ENCODE results near the gene FAM149B1.
A peak's percentile ranks its signal among the peaks of the same experiment; 100 is the strongest.

Gene FAM149B1

DNA sequence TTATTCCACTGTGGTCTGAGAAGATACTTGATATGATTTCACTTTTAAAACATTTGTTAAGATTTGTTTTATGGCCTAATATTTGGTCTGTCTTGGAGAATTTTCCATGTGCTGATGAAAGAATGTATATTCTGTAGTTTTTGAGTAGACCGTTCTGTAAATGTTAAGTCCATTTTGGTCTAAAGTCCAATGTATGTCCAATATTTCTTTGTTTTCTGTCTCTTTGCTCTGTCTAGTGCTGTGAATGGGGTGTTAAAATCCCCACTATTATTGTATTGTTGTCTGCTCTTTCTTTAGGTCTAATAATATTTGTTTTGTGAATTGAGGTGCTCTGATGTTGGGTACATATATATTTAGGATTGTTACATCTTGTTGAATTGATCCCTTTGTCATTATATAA, 47.8 kb downstream of the FAM149B1 start:
- Histone ChIP-seq H3K4me3 (ENCODE audit: low read length, poor library complexity, severe bottlenecking) (no peak overlapping the region), H3F3A (ENCODE audit: low read depth) (no peaks in the 10 kb centered on the region), H3K36me3 (ENCODE audit: insufficient read depth, low read length) (peaks cover 13% of the 10 kb centered on the region; the same call in 1 of the 2 replicates), H4K20me1 (ENCODE audit: insufficient read depth, low read length, poor library complexity, severe bottlenecking) (no peaks in the 10 kb centered on the region), H3K79me2 (ENCODE audit: insufficient read depth, low read length) (no peaks in the 10 kb centered on the region), H3K9me2 (replicated peaks; ENCODE audit: low read depth, low read length) (no peaks in the 10 kb centered on the region), H3K9me3 (ENCODE audit: insufficient read depth, low read depth, low read length) (no peaks in the 10 kb centered on the region), H2AFZ (ENCODE audit: low read length) (no peak overlapping the region), H3K9ac (ENCODE audit: low read depth, low read length, poor library complexity, severe bottlenecking) (no peak overlapping the region), H3K4me2 (ENCODE audit: low read depth, low read length, poor library complexity, severe bottlenecking) (no peak overlapping the region), H3K4me1 (ENCODE audit: insufficient read depth, low read length, poor library complexity, severe bottlenecking) (no peaks in the 10 kb centered on the region), H3K27me3 (ENCODE audit: insufficient read depth, low read length, poor library complexity, severe bottlenecking) (no peaks in the 10 kb centered on the region)
- TF ChIP-seq EZH2phosphoT487 (IDR thresholded peaks at IDR 0.05; ENCODE audit: borderline replicate concordance) (no peak), CTCF (conservative IDR thresholded peaks at IDR 0.05; ENCODE audit: low read length) (no peak)

- Histone ChIP-seq H3K4me2 (ENCODE audit: low read depth, low read length, poor library complexity, severe bottlenecking) (no peak overlapping the region), H3K9me2 (replicated peaks; ENCODE audit: low read depth, low read length) (no peaks in the 10 kb centered on the region), H4K20me1 (ENCODE audit: insufficient read depth, low read length, poor library complexity, severe bottlenecking) (no peaks in the 10 kb centered on the region), H3F3A (ENCODE audit: low read depth) (no peaks in the 10 kb centered on the region), H3K36me3 (ENCODE audit: insufficient read depth, low read length) (peaks cover 13% of the 10 kb centered on the region; the same call in 1 of the 2 replicates), H3K79me2 (ENCODE audit: insufficient read depth, low read length) (no peaks in the 10 kb centered on the region), H3K9me3 (ENCODE audit: insufficient read depth, low read depth, low read length) (no peaks in the 10 kb centered on the region), H3K4me3 (ENCODE audit: low read length, poor library complexity, severe bottlenecking) (no peak overlapping the region), H3K9ac (ENCODE audit: low read depth, low read length, poor library complexity, severe bottlenecking) (no peak overlapping the region), H2AFZ (ENCODE audit: low read length) (no peak overlapping the region), H3K27me3 (ENCODE audit: insufficient read depth, low read length, poor library complexity, severe bottlenecking) (no peaks in the 10 kb centered on the region), H3K4me1 (ENCODE audit: insufficient read depth, low read length, poor library complexity, severe bottlenecking) (no peaks in the 10 kb centered on the region)
- TF ChIP-seq CTCF (conservative IDR thresholded peaks at IDR 0.05; ENCODE audit: low read length), result no peak
- no peak for TF ChIP-seq EZH2phosphoT487 (IDR thresholded peaks at IDR 0.05; ENCODE audit: borderline replicate concordance)
These were observed 49.7 kb downstream of the FAM149B1 start for GRCh38 chr10:73217628-73218027.

DNA sequence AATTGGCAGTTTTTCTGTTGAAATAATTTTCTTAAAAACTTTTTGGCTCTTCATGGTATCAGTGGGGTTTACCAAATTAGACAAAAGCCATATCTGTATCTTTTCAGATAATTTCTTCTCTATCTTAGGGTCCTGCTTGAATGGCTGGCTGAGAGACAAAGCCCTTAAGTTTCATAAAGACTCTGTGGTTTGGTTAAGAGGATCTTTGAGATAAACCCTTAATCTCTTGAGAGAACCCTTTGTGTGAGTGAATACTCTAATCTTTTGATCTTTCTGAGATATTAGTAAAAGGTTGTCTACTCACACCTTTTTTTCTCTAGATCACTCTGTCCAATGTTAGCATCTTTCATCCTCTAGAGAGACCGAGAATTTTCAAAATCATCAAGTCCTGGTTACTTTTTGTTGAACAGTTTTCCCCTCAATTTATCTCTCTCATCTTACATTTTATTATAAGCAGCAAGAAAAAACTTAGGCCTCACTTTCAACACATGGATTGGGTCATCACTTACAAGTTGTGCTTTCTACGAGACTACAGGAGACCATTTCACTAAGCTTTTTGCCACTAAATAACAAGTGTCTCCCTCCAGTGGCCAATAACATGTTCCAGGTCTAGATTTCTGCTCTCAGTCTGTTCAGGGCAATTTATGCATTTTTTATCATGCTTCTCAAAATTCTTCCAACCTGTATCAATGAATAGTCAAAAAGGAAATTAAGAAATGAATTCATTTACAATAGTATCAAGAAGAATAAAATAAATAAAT, 50.7 kb downstream of the FAM149B1 start:
- Histone ChIP-seq H3K9ac (ENCODE audit: low read depth, low read length, poor library complexity, severe bottlenecking) (no peak overlapping the region), H3K27me3 (ENCODE audit: insufficient read depth, low read length, poor library complexity, severe bottlenecking) (no peaks in the 10 kb centered on the region), H3K36me3 (ENCODE audit: insufficient read depth, low read length) (peaks cover 13% of the 10 kb centered on the region; the same call in 1 of the 2 replicates), H3K79me2 (ENCODE audit: insufficient read depth, low read length) (no peaks in the 10 kb centered on the region), H3K4me3 (ENCODE audit: low read length, poor library complexity, severe bottlenecking) (no peak overlapping the region), H3K9me3 (ENCODE audit: insufficient read depth, low read depth, low read length) (no peaks in the 10 kb centered on the region), H3K4me2 (ENCODE audit: low read depth, low read length, poor library complexity, severe bottlenecking) (no peak overlapping the region), H3K4me1 (ENCODE audit: insufficient read depth, low read length, poor library complexity, severe bottlenecking) (no peaks in the 10 kb centered on the region), H3F3A (ENCODE audit: low read depth) (no peaks in the 10 kb centered on the region), H2AFZ (ENCODE audit: low read length) (no peak overlapping the region), H3K9me2 (replicated peaks; ENCODE audit: low read depth, low read length) (no peaks in the 10 kb centered on the region), H4K20me1 (ENCODE audit: insufficient read depth, low read length, poor library complexity, severe bottlenecking) (no peaks in the 10 kb centered on the region)
- TF ChIP-seq CTCF (conservative IDR thresholded peaks at IDR 0.05; ENCODE audit: low read length), result peak; percentile 78
- TF ChIP-seq EZH2phosphoT487 (IDR thresholded peaks at IDR 0.05; ENCODE audit: borderline replicate concordance), result no peak
